ENCODE data around the gene ZNF516.

Gene ZNF516

GRCh38 chr18:76353500-76353899, 141.5 kb downstream of the ZNF516 start:
- Histone ChIP-seq H3K27me3 (ENCODE audit: insufficient read depth, poor library complexity, severe bottlenecking) (peaks cover 14% of the 10 kb centered on the region), H3K4me3 (replicated peaks; ENCODE audit: insufficient read depth, low read length) (no peak overlapping the region), H3K27ac (replicated peaks) (no peak overlapping the region)
- TF ChIP-seq SPI1 (IDR thresholded peaks at IDR 0.05; ENCODE audit: borderline replicate concordance, low read depth) (no peak), CTCF (IDR thresholded peaks at IDR 0.05; ENCODE audit: insufficient read depth, low read length) (no peak), REST (IDR thresholded peaks at IDR 0.05; ENCODE audit: insufficient replicate concordance, low read depth) (no peak), POLR2AphosphoS5 (IDR thresholded peaks at IDR 0.05; ENCODE audit: low read depth) (no peak; the same call in none of the 2 replicates), GABPA (IDR thresholded peaks at IDR 0.05; ENCODE audit: low read depth) (no peak)
- no peak for DNase-seq (ENCODE audit: low read depth in 1 of 2, low spot score in 1 of 2)

GRCh38 chr18:76353046-76353445, 142.0 kb downstream of the ZNF516 start:
- no peak overlapping the region for H3K27ac ChIP-seq (replicated peaks)
- no peak for DNase-seq (ENCODE audit: low read depth in 1 of 2, low spot score in 1 of 2)
- no peak overlapping the region for H3K4me3 ChIP-seq (replicated peaks; ENCODE audit: insufficient read depth, low read length)
- H3K27me3 ChIP-seq (ENCODE audit: insufficient read depth, poor library complexity, severe bottlenecking) = peaks cover 14% of the 10 kb centered on the region
- TF ChIP-seq GABPA (IDR thresholded peaks at IDR 0.05; ENCODE audit: low read depth) (no peak), SPI1 (IDR thresholded peaks at IDR 0.05; ENCODE audit: borderline replicate concordance, low read depth) (no peak), POLR2AphosphoS5 (IDR thresholded peaks at IDR 0.05; ENCODE audit: low read depth) (no peak), CTCF (IDR thresholded peaks at IDR 0.05; ENCODE audit: insufficient read depth, low read length) (no peak), REST (IDR thresholded peaks at IDR 0.05; ENCODE audit: insufficient replicate concordance, low read depth) (no peak)

GRCh38 chr18:76351961-76352581, 143.0 kb downstream of the ZNF516 start:
- Histone ChIP-seq H3K27ac (replicated peaks) (no peak overlapping the region), H3K4me3 (replicated peaks; ENCODE audit: insufficient read depth, low read length) (no peak overlapping the region)

More at GRCh38 chr18:76351961-76352581, 143.0 kb downstream of the ZNF516 start:
- H3K27me3 ChIP-seq (ENCODE audit: insufficient read depth, poor library complexity, severe bottlenecking) = peaks cover 14% of the 10 kb centered on the region
- DNase-seq (ENCODE audit: low read depth in 1 of 2, low spot score in 1 of 2) = no peak
- TF ChIP-seq REST (IDR thresholded peaks at IDR 0.05; ENCODE audit: insufficient replicate concordance, low read depth) = no peak
- no peak for TF ChIP-seq GABPA (IDR thresholded peaks at IDR 0.05; ENCODE audit: low read depth)
- no peak for TF ChIP-seq SPI1 (IDR thresholded peaks at IDR 0.05; ENCODE audit: borderline replicate concordance, low read depth)
- no peak for TF ChIP-seq CTCF (IDR thresholded peaks at IDR 0.05; ENCODE audit: insufficient read depth, low read length)
- TF ChIP-seq POLR2AphosphoS5 (IDR thresholded peaks at IDR 0.05; ENCODE audit: low read depth) = no peak
